ENCODE results near the gene CSTF3. TPM values are rescaled to one million over a fixed set of nuclear protein-coding genes. Genes with fewer than 3 reads are reported as not detected.

CSTF3 gene
- total and polyA plus RNA-seq, 9 of the 15 experiments (the other 6 are each of a cell fraction or from before 2014, with no cell fraction given) = 37.0 to 111 (median 61.0) TPM

DNA sequence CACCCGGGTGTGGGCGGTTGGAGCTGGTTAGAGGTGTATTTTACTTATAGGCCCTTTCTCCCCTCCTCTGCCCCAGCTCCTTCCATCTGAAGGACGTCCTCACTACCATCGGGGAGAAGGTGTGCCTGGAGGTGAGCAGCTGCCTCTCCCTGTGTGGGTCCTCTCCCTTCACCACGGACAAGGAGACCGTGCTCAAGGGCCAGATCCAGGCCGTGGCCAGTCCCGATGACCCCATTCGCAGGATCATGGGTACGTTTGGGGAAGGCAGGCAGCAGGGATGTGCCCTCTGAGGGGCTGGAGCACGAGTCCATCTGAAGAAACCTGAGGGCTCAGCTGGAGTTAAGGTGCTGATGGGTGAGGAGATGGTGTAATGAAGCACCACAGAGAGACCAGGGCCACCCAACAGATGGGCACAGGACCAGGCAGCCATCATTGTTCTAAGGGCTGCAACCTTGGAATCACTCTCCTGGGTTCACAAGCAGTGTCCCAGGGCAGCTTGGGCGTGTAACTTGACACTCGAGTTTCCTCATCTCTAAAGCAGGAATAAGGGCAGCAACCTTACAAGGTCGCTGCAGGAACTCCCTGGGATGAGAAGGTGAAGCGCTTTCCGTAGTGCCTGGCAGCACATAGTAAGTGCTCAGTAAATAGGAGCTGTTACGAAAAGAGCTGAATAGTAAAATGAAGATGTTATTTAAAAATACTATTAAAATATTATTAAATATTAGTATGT is 92.5 kb downstream of the CSTF3 start:
- CTCF ChIA-PET (ENCODE audit: low intra/inter-chr PET ratio) = no interaction called here
- H4K20me1 ChIP-seq (replicated peaks; ENCODE audit: control insufficient read depth, insufficient read depth, low read length) = no peaks in the 10 kb centered on the region; the same call in 1 of the 2 replicates
- H3K79me2 ChIP-seq (ENCODE audit: control insufficient read depth, insufficient read depth, low read length) = no peaks in the 10 kb centered on the region
- H3K9me3 ChIP-seq (replicated peaks; ENCODE audit: control insufficient read depth, insufficient read depth, low read depth, low read length) = no peaks in the 10 kb centered on the region
- DNase-seq (ENCODE audit: extremely low read depth in 1 of 4, low spot score in 3 of 4) (no peak), ATAC-seq (no peak), FAIRE-seq (no peak)
- no peak for TF ChIP-seq GTF2F1 (IDR thresholded peaks at IDR 0.05; ENCODE audit: low read depth, low read length)
- no peak overlapping the region for H3K4me3 ChIP-seq
- H3K4me1 ChIP-seq (replicated peaks in 1 of 2; ENCODE audit: control insufficient read depth in 2 of 2, insufficient read depth in 2 of 2, low read length in 2 of 2) = no peaks in the 10 kb centered on the region
- BruUV-seq (replicated peaks) = no TSS peak
- H3K27ac ChIP-seq (ENCODE audit: extremely low read depth, low read depth, low read length) = no peak overlapping the region
- H3K4me2 ChIP-seq (ENCODE audit: insufficient read depth, low read length) = no peak overlapping the region
- POLR2A ChIA-PET = interaction anchor here (0.6 to 1.3 kb wide), 3 partner anchors 9 to 633 kb away, joined by 3 to 4 read pairs (median 4); no protein-coding TSS in a partner anchor
- in situ Hi-C loops (cut with MboI) = no loop called here
- H3K9me1 ChIP-seq (ENCODE audit: control insufficient read depth, insufficient read depth, low read length) = peaks cover 4% of the 10 kb centered on the region
- H3K36me3 ChIP-seq (ENCODE audit: control insufficient read depth, insufficient read depth, low read length) = peaks cover 12% of the 10 kb centered on the region; the same call in 1 of the 3 replicates
- WGBS (ENCODE audit: insufficient coverage, low coverage, missing lambda C conversion rate) = 79% methylated on average over 9 of the region's 17 CpGs
- H2AFZ ChIP-seq (ENCODE audit: low read depth, low read length) = no peak overlapping the region
- peak overlapping the region in 1 of 2 experiments; percentile 60; a peak in 1 of 4 replicates for H3K9ac ChIP-seq (ENCODE audit: insufficient read depth in 1 of 2, low read depth in 2 of 2, low read length in 2 of 2)
- intact Hi-C loops (cut with micrococcal nuclease) = no loop called here
- no peaks in the 10 kb centered on the region for H3K27me3 ChIP-seq (ENCODE audit: control insufficient read depth in 2 of 2, insufficient read depth in 2 of 2, low read length in 2 of 2)

DNA sequence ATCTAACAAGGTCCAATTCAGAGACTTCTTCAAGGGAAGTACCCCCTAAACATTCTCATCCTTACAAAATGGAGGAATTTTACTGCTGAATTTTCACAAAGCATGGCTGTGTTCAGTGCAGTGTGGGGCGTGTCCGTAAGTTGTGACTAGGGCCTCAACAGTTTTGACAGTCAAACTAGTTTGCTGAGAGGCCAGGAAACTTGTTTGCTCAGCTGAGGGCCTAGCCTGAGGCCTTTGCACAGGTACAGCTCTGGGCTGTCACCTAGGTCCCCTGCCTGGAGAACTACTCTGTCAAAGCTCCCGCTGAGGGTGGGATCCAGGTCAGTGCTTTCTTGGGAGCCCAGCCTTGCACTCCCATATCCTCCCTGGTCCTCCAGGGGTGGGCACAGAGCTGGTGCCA is 94.0 kb downstream of the CSTF3 start:
- intact Hi-C loops (cut with micrococcal nuclease) (no loop called here), in situ Hi-C loops (cut with MboI) (no loop called here)
- H3K9me1 ChIP-seq (ENCODE audit: control insufficient read depth, insufficient read depth, low read length) = peaks cover 4% of the 10 kb centered on the region
- H2AFZ ChIP-seq (ENCODE audit: low read depth, low read length) = no peak overlapping the region
- no peaks in the 10 kb centered on the region; the same call in 1 of the 2 replicates for H4K20me1 ChIP-seq (replicated peaks; ENCODE audit: control insufficient read depth, insufficient read depth, low read length)
- no peaks in the 10 kb centered on the region for H3K9me3 ChIP-seq (replicated peaks; ENCODE audit: control insufficient read depth, insufficient read depth, low read depth, low read length)
- TF ChIP-seq CAMTA2 (CRISPR knock-in tag; conservative IDR thresholded peaks at IDR 0.05) (no peak), ZC3H4 (CRISPR knock-in tag; IDR thresholded peaks at IDR 0.05; ENCODE audit: borderline replicate concordance) (no peak), TBL1XR1 (IDR thresholded peaks at IDR 0.05; ENCODE audit: low read length in 2 of 2) (no peak), ARID1B (IDR thresholded peaks at IDR 0.05) (no peak), STAG1 (CRISPR knock-in tag; IDR thresholded peaks at IDR 0.05; ENCODE audit: borderline replicate concordance) (no peak), SAP30 (IDR thresholded peaks at IDR 0.05; ENCODE audit: borderline replicate concordance, insufficient read depth, low read depth, low read length, poor library complexity, severe bottlenecking) (no peak), GATAD2A (IDR thresholded peaks at IDR 0.05) (no peak), CEBPB (tag; IDR thresholded peaks at IDR 0.05) (no peak), CHD4 (IDR thresholded peaks at IDR 0.05; ENCODE audit: insufficient read depth, insufficient replicate concordance, low read depth, low read length, poor library complexity, severe bottlenecking) (no peak)
- CTCF ChIA-PET (ENCODE audit: low intra/inter-chr PET ratio) = interaction anchor here (3.9 kb wide), 1 partner anchor 106 kb away, joined by 43 read pairs; no protein-coding TSS in a partner anchor
- H3K4me3 ChIP-seq = no peak overlapping the region
- no peak overlapping the region for H3K27ac ChIP-seq (ENCODE audit: extremely low read depth, low read depth, low read length)
- H3K4me2 ChIP-seq (ENCODE audit: insufficient read depth, low read length) = no peak overlapping the region
- no TSS peak for BruUV-seq (replicated peaks)
- H3K79me2 ChIP-seq (ENCODE audit: control insufficient read depth, insufficient read depth, low read length) = no peaks in the 10 kb centered on the region
- H3K4me1 ChIP-seq (replicated peaks in 1 of 2; ENCODE audit: control insufficient read depth in 2 of 2, insufficient read depth in 2 of 2, low read length in 2 of 2) = no peaks in the 10 kb centered on the region; a peak in 1 of 5 replicates
- DNase-seq (ENCODE audit: extremely low read depth in 1 of 4, low spot score in 3 of 4) (no peak), ATAC-seq (no peak), FAIRE-seq (no peak)
- peaks cover 9% of the 10 kb centered on the region; the same call in 1 of the 3 replicates for H3K36me3 ChIP-seq (ENCODE audit: control insufficient read depth, insufficient read depth, low read length)
- POLR2A ChIA-PET = interaction anchor here (0.6 kb wide), 1 partner anchor 24 kb away, joined by 3 read pairs; no protein-coding TSS in a partner anchor
- peak overlapping the region in 1 of 2 experiments; percentile 60; a peak in 2 of 4 replicates for H3K9ac ChIP-seq (ENCODE audit: insufficient read depth in 1 of 2, low read depth in 2 of 2, low read length in 2 of 2)
- 72% methylated on average over 3 of the region's 3 CpGs for WGBS (ENCODE audit: insufficient coverage, low coverage, missing lambda C conversion rate)
- no peaks in the 10 kb centered on the region for H3K27me3 ChIP-seq (ENCODE audit: control insufficient read depth in 2 of 2, insufficient read depth in 2 of 2, low read length in 2 of 2)
